MM.1S (cell line): ENCODE data around the gene IL3.

ENCODE experiments used
- DNase-seq: peaks from one replicate; pipeline ENCODE4 v3.0.0-alpha.2; 2015
- H2AFZ ChIP-seq: fragments of 300-600 bp; sonication (generic); 2 replicates; pipeline ENCODE4 v1.6.0; 2016; ENCODE audit warnings: antibody characterized with exemption, low read length
- H3F3A ChIP-seq: fragments of 300-600 bp; sonication (generic); 2 replicates; pipeline ENCODE4 v1.6.1; 2016; ENCODE audit warnings: mild to moderate bottlenecking, antibody characterized with exemption, low read length, moderate library complexity, mixed read lengths; ENCODE audit not compliant: insufficient read depth
- H3K27ac ChIP-seq: fragments of 300-600 bp; sonication (generic); 2 replicates; pipeline ENCODE4 v1.5.1; 2016; ENCODE audit warnings: mild to moderate bottlenecking, low read length
- H3K27me3 ChIP-seq: fragments of 300-600 bp; sonication (generic); replicated peaks from 2 replicates; pipeline ENCODE4 v1.6.0; 2016; ENCODE audit warnings: low read length; ENCODE audit not compliant: insufficient read depth
- H3K36me3 ChIP-seq: fragments of 300-600 bp; sonication (generic); replicated peaks from 2 replicates; pipeline ENCODE4 v1.6.1; 2016; ENCODE audit warnings: mild to moderate bottlenecking, low read length, mixed read lengths; ENCODE audit not compliant: insufficient read depth
- H3K4me1 ChIP-seq: fragments of 300-600 bp; sonication (generic); 2 replicates; pipeline ENCODE4 v1.6.1; 2016; ENCODE audit warnings: low read length, mixed read lengths
- H3K4me2 ChIP-seq: fragments of 300-600 bp; sonication (generic); 2 replicates; pipeline ENCODE4 v1.6.0; 2016; ENCODE audit warnings: low read depth, low read length
- H3K4me3 ChIP-seq: fragments of 300-600 bp; sonication (generic); 2 replicates; pipeline ENCODE4 v1.5.1; 2016; ENCODE audit warnings: low read length, mixed read lengths
- H3K79me2 ChIP-seq: fragments of 300-600 bp; sonication (generic); 2 replicates; pipeline ENCODE4 v1.6.1; 2016; ENCODE audit warnings: mixed run types, low read length, mixed read lengths
- H3K9ac ChIP-seq: fragments of 300-600 bp; sonication (generic); 2 replicates; pipeline ENCODE4 v1.6.1; 2016; ENCODE audit warnings: low read length, mixed read lengths
- H3K9me2 ChIP-seq: fragments of 300-600 bp; sonication (generic); replicated peaks from 2 replicates; pipeline ENCODE4 v1.6.1; 2016; ENCODE audit warnings: mild to moderate bottlenecking, low read length, mixed read lengths; ENCODE audit not compliant: insufficient read depth
- H3K9me3 ChIP-seq: fragments of 300-600 bp; sonication (generic); replicated peaks from 2 replicates; pipeline ENCODE4 v1.6.1; 2016; ENCODE audit warnings: mild to moderate bottlenecking, low read length, mixed read lengths; ENCODE audit not compliant: insufficient read depth
- H4K20me1 ChIP-seq: fragments of 300-600 bp; sonication (generic); 2 replicates; pipeline ENCODE4 v1.6.1; 2016; ENCODE audit warnings: mild to moderate bottlenecking, low read length, moderate library complexity, mixed read lengths; ENCODE audit not compliant: insufficient read depth
- CTCF ChIP-seq: fragments of 300-600 bp; sonication (generic); IDR thresholded peaks from 2 replicates; pipeline ENCODE4 v1.5.1; 2016; ENCODE audit warnings: antibody characterized with exemption, low read length, mixed read lengths
- EZH2 ChIP-seq: fragments of 300-600 bp; sonication (generic); optimal IDR thresholded peaks from 2 replicates; pipeline ENCODE3; 2017; ENCODE audit warnings: low read depth, mild to moderate bottlenecking, antibody characterized with exemption, low read length, mixed read lengths
- EZH2phosphoT487 ChIP-seq: fragments of 300-600 bp; sonication (generic); IDR thresholded peaks from 2 replicates; pipeline ENCODE4 v1.6.1; 2018; ENCODE audit warnings: antibody characterized with exemption, low read length

IL3 gene

GRCh38 chr5:132016721-132017250 is 43.7 kb upstream of the IL3 start:
- Histone ChIP-seq H3K9me3 (no peaks in the 10 kb centered on the region), H3K36me3 (no peaks in the 10 kb centered on the region), H3K79me2 (no peaks in the 10 kb centered on the region), H3K9ac (no peak overlapping the region), H3K9me2 (no peaks in the 10 kb centered on the region), H3K4me1 (peaks cover 36% of the 10 kb centered on the region), H3K4me2 (no peak overlapping the region), H3K27ac (no peak overlapping the region), H3K27me3 (peaks cover 76% of the 10 kb centered on the region), H4K20me1 (peaks cover 7% of the 10 kb centered on the region; the same call in 1 of the 2 replicates), H2AFZ (no peak overlapping the region), H3K4me3 (no peak overlapping the region), H3F3A (peaks cover 27% of the 10 kb centered on the region)
- TF ChIP-seq EZH2phosphoT487 = no peak
- no peak for TF ChIP-seq CTCF
- no peak for TF ChIP-seq EZH2
- no peak for DNase-seq

GRCh38 chr5:132017316-132017715 is 43.1 kb upstream of the IL3 start:
- Histone ChIP-seq H3K27ac (no peak overlapping the region), H4K20me1 (peaks cover 7% of the 10 kb centered on the region; the same call in 1 of the 2 replicates), H3K27me3 (peaks cover 76% of the 10 kb centered on the region), H3K9ac (no peak overlapping the region), H3K4me3 (no peak overlapping the region), H2AFZ (no peak overlapping the region), H3K9me2 (no peaks in the 10 kb centered on the region), H3K79me2 (no peaks in the 10 kb centered on the region), H3K9me3 (no peaks in the 10 kb centered on the region), H3K4me2 (peak overlapping the region; percentile 3; the same call in 1 of the 2 replicates), H3F3A (peaks cover 27% of the 10 kb centered on the region), H3K4me1 (peaks cover 36% of the 10 kb centered on the region), H3K36me3 (no peaks in the 10 kb centered on the region)
- no peak for TF ChIP-seq EZH2
- TF ChIP-seq CTCF = no peak
- TF ChIP-seq EZH2phosphoT487 = no peak
- DNase-seq = peak; percentile 21

- Histone ChIP-seq H4K20me1 (peaks cover 7% of the 10 kb centered on the region; the same call in 1 of the 2 replicates), H3K9me2 (no peaks in the 10 kb centered on the region), H3F3A (peaks cover 27% of the 10 kb centered on the region), H3K4me3 (no peak overlapping the region), H3K27ac (no peak overlapping the region), H3K4me2 (peak overlapping the region; percentile 3; the same call in 1 of the 2 replicates), H2AFZ (no peak overlapping the region), H3K4me1 (peaks cover 36% of the 10 kb centered on the region), H3K79me2 (no peaks in the 10 kb centered on the region), H3K9ac (no peak overlapping the region), H3K36me3 (no peaks in the 10 kb centered on the region), H3K9me3 (no peaks in the 10 kb centered on the region), H3K27me3 (peaks cover 76% of the 10 kb centered on the region)
- TF ChIP-seq EZH2phosphoT487 (no peak), EZH2 (no peak), CTCF (no peak)
- peak; percentile 48 for DNase-seq
Observed at GRCh38 chr5:132017738-132018625, 42.5 kb upstream of the IL3 start.
